Sciatic nerve (tissue), 2 donors: Measurements from ENCODE around the gene RPL29. TPM values are rescaled to one million over a fixed set of nuclear protein-coding genes. Genes with fewer than 3 reads are reported as not detected.
A peak's percentile ranks its signal among the peaks of the same experiment; 100 is the strongest.

ENCODE experiments used
- ATAC-seq: fragments of 200-7000 bp; cut with Tn5 transposase; one replicate; pipeline ENCODE4 v1.9.1; 2020; ENCODE audit warnings: mild to moderate bottlenecking, moderate library complexity
- DNase-seq: peaks from one replicate; pipeline ENCODE4 v3.0.0-alpha.2; 2020; ENCODE audit warnings: low spot score
- intact Hi-C: fragments of 100-400 bp; cut with DNase I; formaldehyde crosslinking; loops from one replicate; pipeline ENCODE4 v1.14.2; 2022
- total RNA-seq: library from RNA; stranded (reverse); fragmentation: NEBNext Ultra II Directional; extraction: Animal tissue kit (Norgen Biotek cat#: 25700); gene quantifications from one replicate; pipeline ENCODE4 v1.2.1, GENCODE V29; 2021
- donor health status: DM: no; HTN: no; CAD: no.
- donor health status: DM: no; HTN: no; CAD: no.

RPL29 gene
- total RNA-seq, 1 donor from 2014 or later, result 753 TPM

DNA sequence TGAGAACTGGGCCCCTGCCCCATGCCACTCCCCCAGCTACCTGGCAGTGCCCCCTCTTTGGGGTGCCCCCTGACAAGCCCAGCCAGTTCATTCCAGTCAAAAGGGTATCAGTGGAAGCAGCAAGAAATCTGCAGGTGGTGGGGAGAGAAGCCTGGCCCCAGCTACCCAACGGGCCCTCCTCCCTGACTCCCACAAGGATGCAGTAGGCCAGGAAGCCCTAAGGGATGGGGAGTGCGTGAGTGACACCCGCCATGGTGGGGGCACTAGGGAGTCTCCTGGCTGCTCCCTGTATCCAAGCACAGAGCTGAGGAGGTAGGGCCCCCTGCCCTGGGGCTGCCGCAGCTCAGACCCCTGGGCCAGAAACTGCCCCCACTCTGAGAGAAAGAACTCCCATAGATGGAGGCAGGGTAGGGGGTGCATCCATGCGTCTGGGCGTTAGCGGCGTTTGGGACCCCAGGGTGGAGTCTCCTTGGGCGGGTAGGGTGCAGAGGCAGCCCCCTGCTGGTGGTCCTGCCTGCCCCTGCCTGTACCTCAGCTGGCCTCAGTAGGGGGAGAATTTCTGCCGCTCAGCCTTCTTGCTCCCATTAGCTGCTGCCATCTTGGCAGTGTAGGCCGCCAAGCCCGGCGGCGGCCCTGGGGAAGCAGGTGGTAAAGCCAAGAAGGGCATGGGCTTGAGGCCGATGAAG is 38.0 kb downstream of the RPL29 start:
- DNase-seq (no peak), ATAC-seq (no peak)
- intact Hi-C loops, result no loop called here

DNA sequence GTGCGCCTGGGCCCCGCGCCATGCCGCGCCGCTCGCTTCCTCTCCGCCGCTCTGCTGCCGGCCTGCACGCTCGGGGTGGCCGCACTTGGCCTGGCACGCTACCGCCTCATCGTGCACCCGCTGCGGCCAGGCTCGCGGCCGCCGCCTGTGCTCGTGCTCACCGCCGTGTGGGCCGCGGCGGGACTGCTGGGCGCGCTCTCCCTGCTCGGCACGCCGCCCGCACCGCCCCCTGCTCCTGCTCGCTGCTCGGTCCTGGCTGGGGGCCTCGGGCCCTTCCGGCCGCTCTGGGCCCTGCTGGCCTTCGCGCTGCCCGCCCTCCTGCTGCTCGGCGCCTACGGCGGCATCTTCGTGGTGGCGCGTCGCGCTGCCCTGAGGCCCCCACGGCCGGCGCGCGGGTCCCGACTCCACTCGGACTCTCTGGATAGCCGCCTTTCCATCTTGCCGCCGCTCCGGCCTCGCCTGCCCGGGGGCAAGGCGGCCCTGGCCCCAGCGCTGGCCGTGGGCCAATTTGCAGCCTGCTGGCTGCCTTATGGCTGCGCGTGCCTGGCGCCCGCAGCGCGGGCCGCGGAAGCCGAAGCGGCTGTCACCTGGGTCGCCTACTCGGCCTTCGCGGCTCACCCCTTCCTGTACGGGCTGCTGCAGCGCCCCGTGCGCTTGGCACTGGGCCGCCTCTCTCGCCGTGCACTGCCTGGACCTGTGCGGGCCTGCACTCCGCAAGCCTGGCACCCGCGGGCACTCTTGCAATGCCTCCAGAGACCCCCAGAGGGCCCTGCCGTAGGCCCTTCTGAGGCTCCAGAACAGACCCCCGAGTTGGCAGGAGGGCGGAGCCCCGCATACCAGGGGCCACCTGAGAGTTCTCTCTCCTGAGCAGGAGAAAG is 39.6 kb downstream of the RPL29 start:
- intact Hi-C loops, result no loop called here
- peak; percentile 75 for ATAC-seq
- peak; percentile 73 for DNase-seq

DNA sequence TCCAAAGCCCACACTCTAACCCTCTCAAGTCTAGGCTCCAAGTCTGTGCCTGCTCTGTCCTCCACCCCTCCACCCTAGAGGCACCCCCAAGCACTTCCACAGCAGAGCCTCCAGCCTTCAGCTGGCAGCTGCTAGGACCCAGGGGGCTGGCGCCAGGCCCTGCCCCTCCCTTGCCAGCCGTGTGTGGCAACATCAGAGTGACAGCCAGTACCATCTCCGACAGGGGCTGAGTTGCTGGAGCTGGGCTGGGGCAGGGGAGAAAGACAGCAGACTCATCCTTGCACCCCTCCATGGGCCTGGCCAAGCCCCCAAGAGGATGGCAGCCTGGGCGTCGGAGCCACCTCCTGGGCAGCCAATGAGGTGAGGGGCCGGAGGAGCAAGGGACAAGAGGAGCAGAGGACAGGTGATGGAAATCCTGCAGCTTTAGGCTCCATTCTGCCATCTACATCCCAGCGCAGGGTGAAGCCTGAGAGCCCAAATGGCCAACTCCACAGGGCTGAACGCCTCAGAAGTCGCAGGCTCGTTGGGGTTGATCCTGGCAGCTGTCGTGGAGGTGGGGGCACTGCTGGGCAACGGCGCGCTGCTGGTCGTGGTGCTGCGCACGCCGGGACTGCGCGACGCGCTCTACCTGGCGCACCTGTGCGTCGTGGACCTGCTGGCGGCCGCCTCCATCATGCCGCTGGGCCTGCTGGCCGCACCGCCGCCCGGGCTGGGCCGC is 40.4 kb downstream of the RPL29 start, which contains the start of gene GPR62:
Gene GPR62 (plus strand): TSS at position 207 of the 718 bp plus-strand sequence. CDS start 272 bp downstream, at position 479.
- ATAC-seq (peak; percentile 2), DNase-seq (peak; percentile 56)
- intact Hi-C loops, result no loop called here

DNA sequence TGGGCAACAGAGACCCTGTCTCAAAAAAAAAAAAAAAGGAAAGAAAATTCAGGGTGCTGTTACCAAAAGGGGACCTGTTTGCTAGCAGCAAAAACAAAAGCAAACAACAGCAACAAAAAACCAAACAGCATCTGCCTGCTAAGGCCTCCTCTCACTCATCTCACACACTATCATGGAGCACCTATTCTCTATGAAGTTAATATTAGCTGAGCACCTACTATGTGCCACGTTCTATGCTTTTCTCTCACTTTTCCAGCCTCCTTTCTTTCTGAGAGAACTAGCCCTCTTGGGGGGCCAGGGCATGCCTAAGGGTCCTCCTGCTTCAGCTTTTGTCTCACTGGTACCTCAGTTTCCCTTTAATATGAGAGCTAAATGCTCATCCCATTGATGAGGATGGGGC is 41.0 kb downstream of the RPL29 start:
- intact Hi-C loops, result no loop called here
- DNase-seq (no peak), ATAC-seq (no peak)

DNA sequence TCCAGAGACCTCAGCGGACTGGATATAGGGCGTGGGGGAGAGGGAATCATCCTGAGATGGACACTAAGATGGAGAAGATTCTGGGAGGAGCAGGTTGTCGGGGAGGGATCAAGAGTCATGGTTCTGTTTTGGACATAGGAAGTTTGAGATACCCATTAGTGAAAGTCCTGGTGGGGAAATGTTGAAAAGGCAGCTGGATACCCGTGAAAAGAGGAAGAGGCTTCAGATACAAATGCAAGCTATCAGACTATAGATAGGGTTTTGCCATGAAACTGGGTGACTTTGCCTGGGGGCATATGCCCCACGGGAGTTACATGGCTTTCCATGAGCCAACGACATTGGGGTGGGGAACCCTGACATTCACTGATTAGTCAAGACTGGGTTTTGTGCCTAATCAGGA is 41.6 kb downstream of the RPL29 start:
- intact Hi-C loops, result no loop called here
- no peak for ATAC-seq

DNA sequence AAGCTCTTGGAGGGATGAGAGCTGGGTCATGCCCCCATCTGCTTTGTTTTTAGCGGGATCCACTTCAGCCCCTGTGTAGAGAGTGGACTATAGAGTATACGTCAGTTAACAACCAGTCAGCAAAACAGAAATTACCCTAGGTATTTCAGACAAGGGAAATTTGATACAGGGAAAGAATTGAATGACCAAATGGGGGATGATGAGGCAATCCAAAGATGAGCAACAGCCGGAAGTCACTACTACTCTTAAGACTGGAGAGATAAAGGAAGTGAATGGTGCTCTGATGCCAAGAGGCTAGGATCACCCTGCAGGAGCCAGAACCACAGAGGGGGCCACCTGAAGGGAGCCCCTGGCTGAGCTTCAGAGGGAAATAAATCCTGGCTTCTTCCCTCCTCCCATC is 42.2 kb downstream of the RPL29 start:
- intact Hi-C loops, result no loop called here
- ATAC-seq (no peak), DNase-seq (no peak)

More for the DNA sequence above, 41.6 kb downstream of the RPL29 start:
- no peak for DNase-seq

DNA sequence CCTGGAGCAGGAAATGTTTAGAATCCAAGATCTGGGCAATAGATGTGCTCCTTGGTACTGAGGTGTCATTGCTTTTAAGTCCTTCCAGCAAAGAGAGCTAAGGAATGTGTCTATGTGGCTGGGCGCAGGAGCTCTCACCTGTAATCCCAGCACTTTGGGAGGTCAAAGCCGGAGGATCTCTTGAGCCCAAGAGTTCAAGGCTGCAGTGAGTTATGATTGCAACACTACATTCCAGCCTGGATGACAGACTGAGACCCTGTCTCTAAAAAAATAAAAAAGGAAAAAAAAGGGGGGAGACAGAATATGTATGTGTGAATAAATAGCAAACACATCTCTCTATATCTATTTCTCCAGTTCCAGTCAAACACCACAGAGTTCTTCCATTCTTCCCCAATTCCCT is 44.8 kb downstream of the RPL29 start:
- intact Hi-C loops, result no loop called here
- no peak for ATAC-seq

DNA sequence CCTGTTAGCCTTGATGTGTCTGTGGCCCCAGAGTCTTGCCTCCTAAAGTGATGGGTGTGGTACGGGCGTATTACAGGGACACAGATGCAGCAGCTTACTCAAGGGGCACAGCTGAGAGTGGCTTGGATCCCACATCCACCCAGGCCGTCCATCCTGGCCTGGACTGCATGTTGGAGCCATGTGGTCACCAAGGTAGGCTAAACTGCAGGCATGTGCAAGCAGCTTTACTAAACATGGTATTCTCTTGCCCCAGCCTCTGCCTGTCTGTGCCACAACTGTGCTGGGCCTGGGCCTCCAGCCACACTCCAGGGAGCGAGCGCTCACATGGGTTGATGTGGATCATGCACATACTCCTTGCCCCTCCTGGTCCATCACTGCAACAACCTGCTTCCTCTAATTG is 46.6 kb downstream of the RPL29 start:
- ATAC-seq (no peak), DNase-seq (no peak)
- intact Hi-C loops, result no loop called here

More for the DNA sequence above, 44.8 kb downstream of the RPL29 start:
- DNase-seq, result no peak

DNA sequence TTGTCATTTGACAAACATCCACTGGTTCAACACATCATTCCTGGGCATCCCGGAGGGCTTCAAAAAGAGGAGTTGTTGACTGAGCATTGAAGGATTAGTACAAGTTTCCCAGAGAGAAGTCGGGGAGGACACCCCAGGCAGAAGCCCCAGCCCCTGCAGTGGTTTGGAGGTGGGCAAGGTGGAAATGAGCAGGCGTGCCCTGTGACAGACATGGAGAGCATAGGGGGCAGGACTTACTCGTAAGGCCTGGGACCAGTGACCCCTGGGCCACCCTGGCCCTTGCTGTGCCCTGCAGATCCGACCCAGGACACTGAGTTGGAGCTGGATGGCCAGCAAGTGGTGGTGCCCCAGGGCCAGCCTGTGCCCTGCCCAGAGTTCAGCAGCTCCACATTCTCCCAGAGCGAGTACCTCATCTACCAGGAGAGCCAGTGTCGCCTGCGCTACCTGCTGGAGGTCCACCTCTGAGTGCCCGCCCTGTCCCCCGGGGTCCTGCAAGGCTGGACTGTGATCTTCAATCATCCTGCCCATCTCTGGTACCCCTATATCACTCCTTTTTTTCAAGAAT is 47.6 kb downstream of the RPL29 start:
- ATAC-seq (no peak), DNase-seq (no peak)
- intact Hi-C loops, result no loop called here

DNA sequence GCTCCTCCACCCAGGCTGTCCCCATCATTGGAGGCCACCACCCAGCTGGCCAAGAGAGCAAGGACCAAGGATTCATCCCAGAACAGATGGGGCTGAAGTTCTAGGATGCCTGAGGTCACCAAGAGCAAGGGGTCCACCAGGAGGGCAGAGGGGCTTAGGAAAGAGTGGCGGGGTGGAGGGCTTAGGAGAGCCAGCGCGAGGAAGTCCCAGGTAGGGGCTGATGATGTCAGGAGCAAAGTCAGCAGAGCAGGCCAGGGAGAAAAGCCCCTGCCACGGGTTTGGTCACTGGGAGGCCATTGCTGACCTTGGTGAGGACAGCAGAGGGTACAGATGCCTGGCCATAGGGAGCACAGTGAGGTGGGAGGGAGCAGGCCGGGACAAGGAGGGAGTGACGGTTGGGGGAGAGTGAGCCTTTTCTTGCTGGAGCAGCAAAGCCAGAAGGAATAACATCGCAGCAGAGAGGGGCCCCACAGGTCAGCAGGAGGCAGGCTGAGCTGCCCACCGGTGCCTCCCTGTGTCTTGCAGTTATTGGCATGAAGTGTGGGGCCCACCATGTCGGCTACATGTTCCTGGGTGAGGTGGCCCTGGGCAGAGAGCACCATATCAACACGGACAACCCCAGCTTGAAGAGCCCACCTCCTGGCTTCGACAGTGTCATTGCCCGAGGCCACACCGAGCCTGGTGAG is 48.3 kb downstream of the RPL29 start:
- intact Hi-C loops, result no loop called here
- no peak for ATAC-seq
- DNase-seq, result no peak

DNA sequence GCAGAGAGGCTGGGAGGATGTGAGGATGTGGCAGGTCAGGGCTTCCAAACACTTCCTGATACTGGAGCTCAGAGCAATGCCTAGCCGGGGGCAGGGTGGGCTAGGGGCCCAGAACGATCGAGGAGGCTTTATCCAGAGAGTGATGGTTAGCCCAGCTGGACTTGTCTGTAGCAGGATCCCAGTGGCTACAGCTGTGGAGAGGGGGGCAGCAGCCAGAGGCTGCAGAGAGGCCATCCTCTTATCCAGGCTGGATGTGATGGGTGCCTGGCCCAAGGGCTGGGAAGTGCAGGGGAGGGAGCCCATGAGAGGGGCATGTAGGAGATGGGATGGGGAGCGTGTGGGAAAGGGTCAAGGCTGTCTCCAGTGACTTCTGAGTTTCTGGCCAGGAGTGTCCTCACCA is 48.9 kb downstream of the RPL29 start:
- ATAC-seq (no peak), DNase-seq (no peak)
- intact Hi-C loops, result no loop called here

DNA sequence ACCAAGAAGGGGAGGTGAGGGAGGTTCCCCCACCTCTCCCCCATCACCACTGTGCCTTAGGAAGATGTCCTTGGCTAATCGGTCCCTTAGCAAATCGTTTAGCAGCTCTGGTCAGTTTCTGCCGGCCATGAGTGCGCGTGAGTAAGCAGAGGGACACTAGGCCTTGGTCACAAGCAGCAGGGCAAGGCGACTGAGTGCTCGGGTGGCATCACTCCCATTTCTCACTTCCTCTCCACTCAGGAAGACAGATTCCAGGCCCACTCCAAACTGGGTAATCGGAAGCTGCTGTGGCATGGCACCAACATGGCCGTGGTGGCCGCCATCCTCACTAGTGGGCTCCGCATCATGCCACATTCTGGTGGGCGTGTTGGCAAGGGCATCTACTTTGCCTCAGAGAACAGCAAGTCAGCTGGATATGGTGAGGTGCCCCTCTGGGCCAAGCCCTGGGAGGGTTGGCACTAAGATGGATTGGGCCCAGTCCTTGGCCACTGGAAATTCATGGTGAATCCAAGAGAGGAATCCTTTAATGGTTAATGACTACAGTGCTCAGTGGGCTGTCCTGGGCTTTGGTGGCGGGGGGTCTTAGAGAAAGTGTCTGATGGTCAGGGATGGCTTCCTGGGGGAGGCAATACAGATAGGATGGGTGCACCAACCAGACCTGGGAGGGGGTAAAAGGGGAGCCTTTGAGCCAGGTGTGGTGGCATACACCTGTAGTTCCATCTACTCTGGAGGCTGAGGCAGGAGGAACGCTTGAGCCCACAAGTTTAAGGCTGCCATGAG is 49.6 kb downstream of the RPL29 start:
- intact Hi-C loops, result no loop called here
- DNase-seq (no peak), ATAC-seq (no peak)

DNA sequence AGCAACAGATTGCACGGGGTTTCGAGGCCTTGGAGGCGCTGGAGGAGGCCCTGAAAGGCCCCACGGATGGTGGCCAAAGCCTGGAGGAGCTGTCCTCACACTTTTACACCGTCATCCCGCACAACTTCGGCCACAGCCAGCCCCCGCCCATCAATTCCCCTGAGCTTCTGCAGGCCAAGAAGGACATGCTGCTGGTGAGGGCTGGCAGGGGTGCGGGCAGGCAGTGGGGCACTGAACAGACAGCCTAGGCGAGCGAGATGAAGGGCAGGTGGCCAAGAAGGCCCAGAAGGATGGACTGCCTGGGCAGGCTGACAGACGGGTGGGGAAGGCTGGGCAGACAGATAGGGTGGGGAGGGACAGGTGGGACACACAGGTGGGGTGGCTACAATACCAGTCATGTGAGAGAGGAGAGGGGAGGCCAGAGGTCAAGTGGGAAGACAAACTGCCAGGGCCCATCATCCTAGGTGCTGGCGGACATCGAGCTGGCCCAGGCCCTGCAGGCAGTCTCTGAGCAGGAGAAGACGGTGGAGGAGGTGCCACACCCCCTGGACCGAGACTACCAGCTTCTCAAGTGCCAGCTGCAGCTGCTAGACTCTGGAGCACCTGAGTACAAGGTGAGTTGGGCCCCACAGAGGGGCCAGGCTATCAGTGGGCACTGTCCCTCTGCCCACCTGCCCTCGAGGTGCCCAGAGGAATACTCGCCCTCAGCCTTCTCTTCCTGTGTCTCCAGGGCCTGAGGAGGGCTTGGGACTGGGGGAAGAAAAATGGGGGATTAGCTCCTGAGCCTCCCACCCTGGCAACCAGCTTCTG is 50.5 kb downstream of the RPL29 start:
- intact Hi-C loops, result no loop called here
- DNase-seq, result no peak

DNA sequence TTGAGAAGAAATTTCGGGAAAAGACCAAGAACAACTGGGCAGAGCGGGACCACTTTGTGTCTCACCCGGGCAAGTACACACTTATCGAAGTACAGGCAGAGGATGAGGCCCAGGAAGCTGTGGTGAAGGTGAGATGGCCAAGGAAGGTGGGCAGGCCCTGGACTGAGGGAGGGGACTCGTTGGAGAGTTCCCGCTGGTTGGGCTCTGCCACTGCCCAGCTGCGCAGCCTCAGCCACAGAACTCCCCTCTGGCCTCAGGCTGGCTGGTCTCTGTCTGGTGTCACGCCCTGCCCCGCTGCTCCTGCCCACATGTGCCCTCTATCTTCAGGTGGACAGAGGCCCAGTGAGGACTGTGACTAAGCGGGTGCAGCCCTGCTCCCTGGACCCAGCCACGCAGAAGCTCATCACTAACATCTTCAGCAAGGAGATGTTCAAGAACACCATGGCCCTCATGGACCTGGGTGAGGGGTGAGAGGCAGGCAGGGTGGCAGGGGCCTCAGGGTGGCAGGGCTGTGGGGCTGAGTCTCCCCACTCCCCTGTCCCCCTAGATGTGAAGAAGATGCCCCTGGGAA is 51.2 kb downstream of the RPL29 start:
- DNase-seq (no peak), ATAC-seq (no peak)
- intact Hi-C loops, result no loop called here

More for the DNA sequence above, 50.5 kb downstream of the RPL29 start:
- ATAC-seq, result no peak
